HG03175 (cell line): ENCODE measurements around the gene ABCC6.
"Not testable (repeated sequence)": the region's sequence is repeated elsewhere in the genome, so short reads cannot be mapped to it uniquely, and the experiment has no call there.

ENCODE experiments used
- ATAC-seq: cut with Tn5 transposase; IDR thresholded peaks from one replicate; pipeline ENCODE4 v1.9.1; 2021; ENCODE audit warnings: mild to moderate bottlenecking, moderate library complexity; ENCODE audit not compliant: unreplicated experiment

ABCC6 gene

DNA sequence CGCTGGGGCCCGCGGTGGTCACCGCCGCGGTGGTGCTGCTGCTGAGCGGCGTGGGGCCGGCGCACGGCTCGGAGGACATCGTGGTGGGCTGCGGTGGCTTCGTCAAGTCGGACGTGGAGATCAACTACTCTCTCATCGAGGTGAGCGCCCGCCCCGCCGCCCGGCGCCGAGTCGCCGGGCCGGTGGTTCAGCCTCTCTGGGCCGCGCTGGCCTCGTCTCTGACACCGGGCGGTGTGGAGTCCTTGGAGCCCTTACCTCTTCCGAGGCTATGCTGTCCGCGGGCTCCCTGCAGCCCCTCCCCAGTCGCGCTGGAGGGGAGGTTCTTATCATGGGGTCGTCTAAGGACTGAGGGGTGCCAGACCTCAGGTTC, 9.4 kb upstream of the ABCC6 start:
- peak; percentile 33 for ATAC-seq

DNA sequence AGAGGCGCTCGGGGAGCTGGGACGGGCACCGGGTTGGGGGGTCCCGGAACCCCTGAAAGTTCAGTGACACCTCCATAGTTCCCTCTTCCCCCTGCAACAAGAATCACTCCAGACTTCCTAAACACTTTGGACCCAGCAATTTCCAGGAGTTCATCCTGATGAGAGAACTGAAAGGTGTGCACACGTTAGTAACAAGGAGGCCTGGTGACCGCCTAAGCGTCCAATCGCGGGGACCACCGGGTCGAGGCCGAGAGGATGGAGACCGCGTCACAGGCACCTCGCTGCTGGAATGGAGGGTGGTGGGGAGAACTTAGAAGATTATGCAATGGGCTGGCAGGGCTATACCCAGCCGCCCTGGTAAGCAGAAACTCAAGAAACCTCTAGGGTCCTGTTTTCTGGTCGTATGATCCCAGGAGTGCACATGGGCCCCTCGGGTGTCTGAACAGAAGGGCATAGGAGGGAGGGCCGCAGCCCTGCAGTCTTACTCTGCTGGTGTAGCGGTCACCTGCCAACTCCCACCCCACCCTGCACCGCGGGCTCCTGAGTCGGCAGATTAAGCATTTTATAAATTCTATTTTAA, 458 bp upstream of the ABCC6 start:
- ATAC-seq, result not testable (repeated sequence)

DNA sequence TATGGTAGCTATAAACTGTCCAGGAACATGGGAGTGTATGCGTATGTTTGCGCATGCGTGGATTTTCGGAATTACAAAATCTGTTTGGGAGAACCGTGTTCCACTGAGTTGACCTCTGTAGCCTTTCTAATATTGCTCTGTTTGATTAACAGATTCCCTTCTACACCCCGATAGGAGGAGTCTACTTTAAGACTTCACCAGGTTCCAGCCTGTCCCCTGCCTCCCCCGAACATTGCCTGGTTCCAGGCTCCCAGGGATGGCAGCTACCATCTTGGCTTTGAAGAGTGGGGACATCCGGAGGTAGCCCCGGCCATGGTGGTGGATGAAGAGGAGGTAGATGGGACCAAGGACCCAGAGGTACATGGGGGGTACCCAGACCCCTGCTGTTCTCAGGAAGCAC, 1.9 kb downstream of the ABCC6 start:
- ATAC-seq, result not testable (repeated sequence)

DNA sequence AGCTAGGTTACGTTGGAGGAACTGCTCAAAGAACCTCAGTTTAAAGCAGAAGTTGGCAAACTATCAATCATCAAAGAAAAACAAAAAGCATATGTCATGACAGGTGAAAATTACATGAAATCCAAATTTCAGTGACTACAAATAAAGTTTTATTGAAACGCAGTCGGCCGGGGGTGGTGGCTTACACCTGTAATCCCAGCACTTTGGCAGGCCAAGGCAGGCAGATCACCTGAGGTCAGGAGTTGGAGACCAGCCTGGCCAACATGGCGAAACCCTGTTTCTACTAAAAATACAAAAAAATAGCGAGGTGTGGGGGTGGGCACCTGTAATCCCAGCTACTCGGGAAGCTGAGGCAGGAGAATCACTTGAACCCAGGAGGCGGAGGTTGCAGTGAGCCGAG, 2.8 kb downstream of the ABCC6 start:
- not testable (repeated sequence) for ATAC-seq

DNA sequence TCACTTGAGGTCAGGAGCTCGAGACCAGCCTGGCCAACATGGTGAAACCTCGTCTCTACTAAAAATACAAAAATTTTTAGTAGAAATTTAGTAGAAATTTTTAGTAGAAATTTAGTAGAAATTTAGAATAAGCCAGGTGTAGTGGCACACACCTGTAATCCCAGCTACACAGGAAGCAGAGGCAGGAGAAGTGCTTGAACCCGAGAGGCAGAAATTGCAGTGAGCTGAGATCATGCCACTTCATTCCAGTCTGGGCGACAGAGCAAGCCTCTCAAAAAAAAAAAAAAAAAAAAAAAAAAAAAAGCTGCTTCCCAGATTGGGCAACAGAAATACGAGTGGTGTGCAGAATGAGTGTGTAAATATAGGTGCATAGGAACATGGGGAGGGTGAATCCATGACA, 4.5 kb downstream of the ABCC6 start:
- not testable (repeated sequence) for ATAC-seq

DNA sequence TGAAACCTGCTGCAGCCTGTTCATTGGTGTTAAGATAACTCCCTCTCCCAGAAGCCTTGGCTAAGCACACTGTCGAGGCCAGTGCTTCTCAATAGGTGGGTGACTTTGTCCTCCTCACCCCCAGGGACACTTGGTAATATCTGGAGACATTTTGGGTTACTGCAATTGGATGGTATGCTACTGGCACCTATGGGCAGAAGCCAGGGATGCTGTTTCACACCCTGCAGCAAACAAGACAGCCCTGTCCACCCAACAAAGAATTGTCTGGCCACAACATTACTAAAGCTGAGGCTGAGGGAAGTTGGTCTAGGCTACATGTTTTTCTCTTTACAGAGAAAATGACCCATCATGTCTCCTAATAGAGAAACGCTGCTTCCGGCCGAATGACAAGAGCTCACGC, 4.9 kb downstream of the ABCC6 start:
- ATAC-seq, result not testable (repeated sequence)

DNA sequence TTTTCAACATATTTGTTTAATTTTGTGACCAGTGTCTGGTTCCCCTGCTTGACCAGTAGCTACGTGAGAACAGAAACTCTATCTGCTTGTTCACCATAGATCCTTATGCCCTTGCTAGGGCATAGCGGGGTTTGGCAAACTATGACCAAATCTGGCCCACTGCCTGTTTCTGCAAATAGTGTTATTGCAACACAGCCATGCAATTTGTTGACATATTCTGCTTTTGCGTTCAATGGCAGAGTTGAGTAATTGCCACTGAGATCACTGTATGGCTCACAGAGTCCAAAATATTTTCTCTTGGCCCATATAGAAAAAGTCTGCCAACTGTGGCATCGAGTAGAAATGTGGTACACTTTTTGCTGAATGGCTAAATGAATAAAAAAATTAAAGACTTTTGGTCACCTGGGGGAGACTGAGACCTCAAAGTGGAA, 9.4 kb downstream of the ABCC6 start:
- ATAC-seq, result not testable (repeated sequence)

DNA sequence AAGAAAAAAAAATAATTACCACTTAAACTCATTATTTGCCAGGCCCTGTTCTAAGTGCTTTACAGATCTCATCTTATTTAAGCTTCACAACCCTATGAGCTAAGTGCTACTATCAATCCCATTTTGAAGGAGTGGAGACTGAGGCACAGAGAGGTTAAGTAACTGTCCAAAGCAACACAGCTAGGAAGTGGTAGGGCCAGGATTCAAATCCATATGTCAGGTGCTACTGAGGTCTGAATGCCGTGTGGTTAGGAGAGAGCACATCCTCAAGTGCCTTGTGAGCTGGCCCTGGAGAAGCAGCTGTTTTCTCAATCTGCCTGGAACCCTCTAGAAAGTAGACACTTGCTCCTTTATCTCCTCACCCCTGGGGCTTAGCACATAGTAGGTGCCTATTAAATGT, 11.9 kb downstream of the ABCC6 start:
- ATAC-seq, result not testable (repeated sequence)

DNA sequence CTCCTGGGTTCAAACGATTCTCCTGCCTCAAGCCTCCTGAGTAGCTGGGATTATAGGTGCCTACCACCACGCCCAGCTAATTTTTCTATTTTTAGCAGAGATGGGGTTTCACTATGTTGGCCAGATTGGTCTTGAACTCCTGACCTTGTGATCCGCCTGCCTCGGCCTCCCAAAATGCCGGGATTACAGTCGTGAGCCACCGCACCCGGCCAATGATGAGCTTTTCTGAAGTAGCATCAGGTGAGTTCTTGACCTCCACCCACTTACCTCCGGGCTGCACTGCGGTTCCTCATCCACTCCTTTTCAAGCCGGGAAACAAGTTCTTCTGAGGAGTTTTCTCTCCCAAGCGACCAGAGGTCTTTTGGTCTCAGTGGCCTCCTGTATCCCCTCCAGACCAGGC, 14.8 kb downstream of the ABCC6 start:
- not testable (repeated sequence) for ATAC-seq

DNA sequence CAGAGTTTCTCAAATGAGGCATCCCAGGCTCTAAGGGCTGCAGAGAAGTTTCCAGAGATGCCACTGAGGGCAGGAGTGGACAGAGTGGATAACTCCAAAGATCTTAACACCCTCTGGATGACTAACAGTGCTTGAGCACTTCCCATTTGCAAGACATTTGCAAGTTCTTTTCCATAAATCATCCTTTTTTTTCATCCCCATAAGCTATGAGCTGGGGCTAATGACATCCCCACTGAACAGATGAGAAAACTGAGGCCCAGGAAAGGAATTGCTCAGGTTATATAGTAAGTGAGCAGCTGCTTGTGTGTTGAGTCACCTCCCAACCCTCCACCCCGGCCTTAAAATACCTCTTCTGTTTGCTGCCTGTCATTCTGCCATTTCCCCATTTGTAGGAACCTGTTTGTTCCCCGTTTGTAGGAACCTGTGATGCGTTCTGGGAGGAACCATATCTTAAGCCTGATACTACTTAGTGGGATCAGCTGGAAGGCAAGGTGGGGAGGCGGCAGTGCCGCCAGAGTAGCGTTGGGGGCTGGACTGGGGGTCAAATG, 15.4 kb downstream of the ABCC6 start:
- not testable (repeated sequence) for ATAC-seq

DNA sequence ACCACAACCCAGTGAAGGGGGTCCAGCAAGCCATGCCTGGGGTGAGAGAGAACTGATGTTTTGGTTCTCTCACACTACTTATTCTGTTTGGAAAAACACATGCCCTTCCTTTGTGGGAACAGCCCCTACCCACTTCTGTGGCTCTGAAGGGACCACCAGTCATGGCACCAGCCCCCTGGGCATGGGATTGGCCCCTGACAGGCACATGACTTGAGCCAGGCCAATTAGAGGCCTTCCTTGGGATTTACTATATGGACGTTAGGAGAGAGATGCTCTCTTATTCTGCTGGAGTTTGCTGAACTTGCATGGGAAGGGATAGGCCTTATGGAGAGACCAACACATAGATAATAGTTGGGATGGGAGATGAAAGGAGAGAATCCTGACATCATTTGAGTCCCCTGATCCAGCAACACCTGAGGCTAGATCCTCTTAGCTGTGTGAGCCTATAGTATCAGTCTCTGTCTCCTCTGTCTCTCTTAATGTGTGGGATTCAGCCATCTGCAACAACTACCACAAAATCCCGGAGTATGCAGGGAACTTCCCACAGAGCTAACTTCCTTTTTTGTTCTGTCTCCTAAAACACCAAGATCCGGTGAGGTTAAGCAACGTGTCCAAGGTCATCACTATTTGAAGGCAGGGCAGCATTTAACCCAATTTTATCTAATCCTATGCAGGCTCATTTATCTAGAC, 16.1 kb downstream of the ABCC6 start:
- ATAC-seq, result not testable (repeated sequence)

DNA sequence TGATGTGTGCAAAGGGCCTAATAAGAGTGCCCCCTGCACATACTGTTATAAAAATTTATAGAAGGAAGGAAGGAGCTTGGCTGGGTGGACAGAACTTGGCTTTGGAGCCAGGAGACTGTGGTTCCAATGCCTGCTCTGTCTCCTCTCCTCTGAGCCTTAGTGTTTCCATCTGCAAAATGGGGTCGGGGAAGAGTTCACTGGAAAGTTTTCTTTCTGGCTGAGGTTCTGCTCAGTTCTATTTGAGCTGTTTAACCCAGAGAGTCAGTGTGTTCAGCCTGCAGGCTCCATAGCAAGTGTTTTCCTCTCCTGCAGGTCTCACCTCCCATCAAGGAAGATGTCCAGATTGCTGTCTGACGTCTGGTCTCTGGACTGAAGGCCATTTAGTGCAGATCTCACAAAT, 17.4 kb downstream of the ABCC6 start:
- ATAC-seq, result not testable (repeated sequence)

DNA sequence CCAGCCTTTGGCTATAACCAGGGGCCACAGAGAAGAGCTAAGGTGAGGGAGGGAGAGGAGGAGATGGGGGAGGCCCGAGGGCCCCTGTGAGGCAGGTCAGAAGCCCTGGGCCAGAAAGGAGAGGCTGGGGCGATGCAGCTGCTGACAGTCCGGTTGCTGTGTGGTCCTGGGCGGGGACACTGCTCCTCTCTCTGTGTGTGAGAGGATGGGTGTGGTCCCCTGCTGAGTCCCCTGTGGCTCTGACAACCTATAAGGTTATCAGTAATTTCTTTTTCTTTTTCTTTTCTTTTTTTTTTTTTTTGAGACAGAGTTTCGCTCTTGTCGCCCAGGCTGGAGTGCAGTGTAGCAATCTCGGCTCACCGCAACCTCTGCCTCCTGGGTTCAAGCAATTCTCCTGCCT, 18.7 kb downstream of the ABCC6 start:
- not testable (repeated sequence) for ATAC-seq

DNA sequence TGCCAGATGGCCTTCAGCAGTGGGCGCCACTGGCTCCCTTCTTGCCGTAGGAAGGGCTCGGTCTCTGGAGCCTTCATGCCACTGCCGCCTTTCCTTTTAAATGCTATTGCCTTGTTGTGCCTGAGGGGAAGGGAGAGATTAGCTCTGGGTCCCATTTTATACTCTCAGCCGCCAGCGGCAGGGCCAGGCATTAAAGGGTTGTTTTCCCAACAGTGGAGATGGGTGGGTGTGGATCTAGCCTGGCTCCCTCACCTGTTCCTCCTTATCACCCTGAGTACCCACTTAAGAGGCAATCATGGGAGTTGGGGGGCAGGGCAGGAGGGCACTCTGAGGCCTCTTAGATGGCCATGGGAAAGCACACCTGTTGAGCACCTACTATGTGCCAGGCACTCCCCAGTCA, 19.8 kb downstream of the ABCC6 start:
- ATAC-seq, result not testable (repeated sequence)

DNA sequence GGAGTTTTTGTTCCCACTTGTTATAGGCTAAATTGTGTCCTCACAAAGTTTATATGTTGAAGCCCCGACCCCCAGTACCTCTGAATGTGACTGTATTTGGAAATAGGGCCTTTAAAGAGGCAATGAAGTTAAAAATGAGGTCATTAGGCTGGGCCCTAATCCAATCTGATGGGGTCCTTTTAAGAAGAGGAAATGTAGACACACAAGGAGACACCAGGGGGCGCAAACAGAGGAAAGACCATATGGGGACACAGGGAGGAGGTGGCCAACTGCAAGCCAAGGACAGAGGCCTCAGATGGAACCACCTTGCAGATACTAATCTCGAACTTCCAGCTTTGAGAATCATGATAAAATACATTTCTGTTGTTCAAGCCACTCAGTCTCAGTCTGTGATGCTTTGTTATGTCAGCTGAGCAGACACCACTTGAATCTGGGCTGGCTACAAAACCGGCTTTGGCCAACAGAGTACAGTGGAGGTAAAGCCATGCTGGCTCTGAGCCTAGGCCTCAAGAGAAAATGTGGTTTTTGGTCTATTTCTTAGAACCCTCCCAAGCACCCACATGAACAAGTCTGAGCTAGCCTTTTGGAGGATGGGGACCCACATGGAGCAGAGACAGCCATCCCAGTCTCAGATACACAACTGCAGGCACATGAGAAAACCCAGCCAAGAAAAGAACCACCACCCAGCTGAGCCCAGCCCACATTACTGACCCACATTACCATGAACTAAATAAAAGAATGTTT, 20.7 kb downstream of the ABCC6 start:
- not testable (repeated sequence) for ATAC-seq

DNA sequence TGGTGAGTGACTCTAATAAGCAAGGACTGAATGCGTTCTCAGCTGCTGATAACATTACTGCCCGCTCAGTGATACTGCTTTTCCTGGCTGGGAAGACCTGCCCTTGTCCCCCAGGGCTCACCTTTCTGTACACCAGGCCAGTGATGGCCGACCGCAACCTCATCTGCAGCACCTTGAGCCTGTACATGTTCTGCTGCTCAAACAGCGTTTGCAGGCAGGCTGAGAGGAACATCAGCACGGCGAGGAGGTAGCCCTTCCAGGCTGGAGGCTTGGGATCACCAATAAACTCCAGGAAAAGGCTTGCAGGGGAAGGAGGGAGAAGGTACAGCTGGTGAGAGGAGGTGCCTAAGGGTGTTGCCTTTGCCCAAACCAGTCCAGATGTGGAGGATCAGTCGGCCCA, 21.4 kb downstream of the ABCC6 start:
- not testable (repeated sequence) for ATAC-seq

DNA sequence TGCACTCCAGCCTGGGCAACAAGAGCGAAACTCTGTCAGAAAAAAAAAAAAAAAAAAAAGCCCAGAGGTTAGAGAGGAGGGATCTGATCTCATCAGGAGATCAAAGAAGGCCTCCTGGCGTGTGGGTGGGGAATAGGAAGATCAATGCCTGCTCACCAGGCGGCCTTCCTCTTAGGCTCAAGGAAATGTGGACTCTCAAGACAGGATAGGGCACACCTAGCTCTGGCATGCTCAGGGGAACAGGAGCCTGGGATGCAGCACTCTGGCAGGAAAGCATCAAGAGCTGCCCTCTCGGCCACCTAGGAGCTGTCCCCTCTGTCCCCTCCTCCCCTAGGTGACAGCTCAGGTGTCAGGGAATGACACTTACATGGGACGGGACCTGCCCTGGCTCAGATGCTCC, 22.9 kb downstream of the ABCC6 start:
- not testable (repeated sequence) for ATAC-seq

DNA sequence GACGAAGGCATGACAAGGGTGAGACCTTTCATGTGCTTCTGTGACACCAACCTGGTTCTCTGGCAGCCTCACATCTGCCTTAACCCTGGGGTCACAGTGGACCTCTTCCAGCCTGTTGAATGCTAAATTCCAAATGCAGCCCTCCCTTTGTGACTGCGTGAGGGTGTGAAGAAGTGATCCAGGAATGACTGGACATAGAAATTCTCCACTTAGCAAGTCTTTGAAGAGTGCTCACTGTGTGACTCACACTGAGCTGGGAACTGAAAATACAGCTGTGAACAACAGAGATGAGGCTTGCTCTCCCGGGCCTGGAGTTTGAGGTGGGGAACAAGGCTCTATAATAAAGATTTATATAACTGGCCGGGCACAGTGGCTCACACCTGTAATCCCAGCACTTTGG, 23.9 kb downstream of the ABCC6 start:
- ATAC-seq, result not testable (repeated sequence)

DNA sequence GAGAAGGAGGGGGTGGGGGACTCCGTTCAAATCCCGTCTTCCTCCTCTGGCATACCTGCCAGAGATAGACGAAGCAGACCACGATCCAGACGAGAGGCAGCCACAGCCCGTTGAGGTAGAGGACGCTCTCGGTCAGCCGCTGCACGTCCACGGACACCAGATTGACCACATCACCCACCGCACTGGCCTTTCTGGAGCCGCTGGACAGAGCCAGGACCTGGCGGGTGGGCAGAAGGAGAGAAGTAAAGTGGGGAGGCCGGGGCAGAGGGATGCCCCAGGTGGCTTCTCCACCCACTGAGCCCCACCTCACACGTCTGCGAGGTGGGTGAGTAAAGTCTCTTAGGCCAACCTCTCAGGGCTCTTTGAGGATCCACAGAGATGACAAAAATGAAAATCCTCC, 25.3 kb downstream of the ABCC6 start:
- no peak for ATAC-seq

DNA sequence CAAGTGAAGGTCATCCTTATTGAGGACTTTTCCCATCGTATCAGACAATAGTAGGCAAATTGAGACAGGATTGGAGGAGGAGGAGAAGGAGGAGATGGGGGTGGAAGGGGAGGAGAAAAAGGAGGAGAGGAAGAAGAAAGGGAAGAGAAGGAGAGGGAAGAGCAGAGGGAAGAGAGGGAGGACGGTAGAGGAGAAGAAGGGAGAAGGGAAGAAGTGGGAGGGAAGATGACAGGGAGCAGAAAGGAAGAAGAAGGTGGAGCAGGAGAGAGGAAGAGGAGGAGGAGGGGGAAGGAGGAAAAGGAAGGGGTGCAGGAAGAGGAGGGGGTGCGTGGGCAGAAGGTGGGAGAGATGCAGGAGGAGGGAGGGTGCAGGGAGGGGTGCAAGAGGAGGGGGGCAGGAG, 26.0 kb downstream of the ABCC6 start:
- ATAC-seq, result no peak

DNA sequence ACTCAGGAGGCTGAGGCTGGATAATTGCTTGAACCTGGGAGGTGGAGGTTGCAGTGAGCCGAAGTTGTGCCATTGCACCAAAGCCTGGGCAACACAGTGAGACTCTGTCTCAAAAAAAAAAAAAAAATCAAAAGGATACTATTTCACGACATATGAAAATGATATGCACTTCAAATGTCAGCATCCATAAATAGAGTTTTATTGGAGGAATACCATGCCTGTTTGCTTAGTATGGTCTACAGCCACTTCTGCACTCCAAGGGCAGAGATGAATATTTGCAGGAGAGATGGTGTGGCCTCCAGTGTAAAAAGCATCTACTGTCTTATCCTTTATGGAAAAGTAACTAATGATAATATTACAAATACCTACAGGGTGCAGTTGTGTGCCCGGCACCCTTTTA, 27.2 kb downstream of the ABCC6 start:
- ATAC-seq, result no peak
